ENCODE results near the gene TMEM181. TPM values are rescaled to one million over a fixed set of nuclear protein-coding genes. Genes with fewer than 3 reads are reported as not detected.

The TMEM181 gene
- polyA plus RNA-seq, 2 of the 4 experiments (the other 2 are of a cell fraction), result 11.6 to 21.1 TPM

DNA sequence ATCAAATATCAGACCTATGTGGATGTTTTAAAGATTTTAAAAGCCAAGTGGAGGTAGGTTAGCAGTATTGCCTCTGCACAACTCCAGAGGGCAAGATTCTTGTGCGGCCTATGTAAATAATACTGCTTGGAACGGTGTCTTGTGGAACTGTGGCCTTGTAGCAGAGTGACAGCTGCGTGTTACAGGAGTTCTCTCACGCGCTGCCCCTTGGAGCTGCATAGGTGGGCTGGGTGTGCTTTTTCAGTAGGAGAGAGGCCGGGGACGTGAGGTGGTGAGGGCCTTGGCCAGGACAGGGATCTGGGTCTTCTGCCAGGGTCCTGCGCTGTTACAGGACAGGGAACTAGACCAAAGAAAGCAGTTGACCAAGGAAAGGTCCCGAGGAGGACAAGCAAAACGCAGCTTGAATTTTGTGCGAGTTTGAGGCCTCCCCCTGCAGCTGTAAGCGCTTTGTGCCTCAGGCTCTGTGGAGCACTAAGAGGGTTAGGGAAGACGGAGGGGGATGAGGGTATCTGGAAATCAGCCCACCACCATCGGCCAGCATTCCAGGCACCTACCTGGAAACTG is 1.5 kb downstream of the TMEM181 start:
- Histone ChIP-seq H3K27ac (peak overlapping the region; percentile 95; a peak in 4 of 6 replicates), H3K4me3 (peak overlapping the region; percentile 98), H3K9me3 (no peaks in the 10 kb centered on the region), H3K4me2 (peak overlapping the region; percentile 92), H3K4me1 (peaks cover 17% of the 10 kb centered on the region; the same call in 2 of the 3 replicates)
- TF ChIP-seq RAD21 (conservative IDR thresholded peaks at IDR 0.05 in 1 of 2, IDR thresholded peaks at IDR 0.05 in 1 of 2) (no peak), CBX2 (IDR thresholded peaks at IDR 0.05; ENCODE audit: borderline replicate concordance, low read depth) (no peak), SREBF2 (IDR thresholded peaks at IDR 0.05) (no peak), JUN (IDR thresholded peaks at IDR 0.05) (no peak), EP300 (IDR thresholded peaks at IDR 0.05) (no peak), NR3C1 (IDR thresholded peaks at IDR 0.05) (no peak), HOXA7 (CRISPR knock-in tag; IDR thresholded peaks at IDR 0.05) (no peak), ZC3H11A (IDR thresholded peaks at IDR 0.05) (no peak)
- TF ChIP-seq, protein P1, sequence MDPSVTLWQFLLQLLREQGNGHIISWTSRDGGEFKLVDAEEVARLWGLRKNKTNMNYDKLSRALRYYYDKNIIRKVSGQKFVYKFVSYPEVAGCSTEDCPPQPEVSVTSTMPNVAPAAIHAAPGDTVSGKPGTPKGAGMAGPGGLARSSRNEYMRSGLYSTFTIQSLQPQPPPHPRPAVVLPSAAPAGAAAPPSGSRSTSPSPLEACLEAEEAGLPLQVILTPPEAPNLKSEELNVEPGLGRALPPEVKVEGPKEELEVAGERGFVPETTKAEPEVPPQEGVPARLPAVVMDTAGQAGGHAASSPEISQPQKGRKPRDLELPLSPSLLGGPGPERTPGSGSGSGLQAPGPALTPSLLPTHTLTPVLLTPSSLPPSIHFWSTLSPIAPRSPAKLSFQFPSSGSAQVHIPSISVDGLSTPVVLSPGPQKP (IDR thresholded peaks at IDR 0.05; ENCODE audit: low read depth, low read length), result no peak
- no peak for DNase-seq (ENCODE audit: low read depth in 1 of 2, low spot score in 1 of 2)
- WGBS (ENCODE audit: missing lambda C conversion rate), result 75% methylated on average over 13 of the region's 14 CpGs
- ChIA-PET POLR2A (no interaction called here), CTCF (no interaction called here)
- no peak for FAIRE-seq
- no peak for ATAC-seq

DNA sequence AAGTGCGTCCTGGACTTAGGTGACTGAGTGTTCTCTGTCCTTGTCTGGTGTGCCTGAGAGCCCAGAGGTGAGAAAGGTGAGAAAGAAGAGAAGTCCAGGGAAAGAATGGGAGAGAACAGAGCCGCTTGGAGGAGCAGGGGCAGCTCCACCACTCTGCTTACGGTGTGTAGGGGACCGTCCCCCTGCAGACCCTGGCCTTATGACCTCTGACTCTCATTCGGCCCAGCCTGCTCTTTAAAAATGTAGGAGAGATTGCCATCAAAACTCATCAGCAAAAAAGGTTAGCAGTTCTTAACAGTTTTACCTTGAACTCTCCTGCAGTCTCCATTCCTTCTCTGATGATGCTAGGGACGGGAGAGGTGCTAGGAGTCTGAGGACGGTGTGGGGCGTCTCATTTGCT is 2.0 kb downstream of the TMEM181 start:
- 91% methylated on average over 8 of the region's 8 CpGs for WGBS (ENCODE audit: missing lambda C conversion rate)
- no peak overlapping the region for H3K27ac ChIP-seq
- TF ChIP-seq MAZ (IDR thresholded peaks at IDR 0.05; ENCODE audit: borderline replicate concordance, low read depth, low read length), result no peak
- no peak for TF ChIP-seq GATA3 (IDR thresholded peaks at IDR 0.05; ENCODE audit: borderline replicate concordance)
- TF ChIP-seq, protein P2, sequence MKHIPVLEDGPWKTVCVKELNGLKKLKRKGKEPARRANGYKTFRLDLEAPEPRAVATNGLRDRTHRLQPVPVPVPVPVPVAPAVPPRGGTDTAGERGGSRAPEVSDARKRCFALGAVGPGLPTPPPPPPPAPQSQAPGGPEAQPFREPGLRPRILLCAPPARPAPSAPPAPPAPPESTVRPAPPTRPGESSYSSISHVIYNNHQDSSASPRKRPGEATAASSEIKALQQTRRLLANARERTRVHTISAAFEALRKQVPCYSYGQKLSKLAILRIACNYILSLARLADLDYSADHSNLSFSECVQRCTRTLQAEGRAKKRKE (CRISPR knock-in tag; IDR thresholded peaks at IDR 0.05; ENCODE audit: low read depth), result no peak
- no peak for TF ChIP-seq HOXB5 (CRISPR knock-in tag; IDR thresholded peaks at IDR 0.05)
- TF ChIP-seq EHF (CRISPR knock-in tag; IDR thresholded peaks at IDR 0.05), result no peak
- TF ChIP-seq FOXS1 (CRISPR knock-in tag; IDR thresholded peaks at IDR 0.05), result no peak
- TF ChIP-seq KDM5A (IDR thresholded peaks at IDR 0.05), result no peak
- TF ChIP-seq ZSCAN20 (CRISPR knock-in tag; IDR thresholded peaks at IDR 0.05), result no peak
- TF ChIP-seq, protein P3, sequence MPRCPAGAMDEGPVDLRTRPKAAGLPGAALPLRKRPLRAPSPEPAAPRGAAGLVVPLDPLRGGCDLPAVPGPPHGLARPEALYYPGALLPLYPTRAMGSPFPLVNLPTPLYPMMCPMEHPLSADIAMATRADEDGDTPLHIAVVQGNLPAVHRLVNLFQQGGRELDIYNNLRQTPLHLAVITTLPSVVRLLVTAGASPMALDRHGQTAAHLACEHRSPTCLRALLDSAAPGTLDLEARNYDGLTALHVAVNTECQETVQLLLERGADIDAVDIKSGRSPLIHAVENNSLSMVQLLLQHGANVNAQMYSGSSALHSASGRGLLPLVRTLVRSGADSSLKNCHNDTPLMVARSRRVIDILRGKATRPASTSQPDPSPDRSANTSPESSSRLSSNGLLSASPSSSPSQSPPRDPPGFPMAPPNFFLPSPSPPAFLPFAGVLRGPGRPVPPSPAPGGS (IDR thresholded peaks at IDR 0.05), result no peak
- TF ChIP-seq, protein P4, sequence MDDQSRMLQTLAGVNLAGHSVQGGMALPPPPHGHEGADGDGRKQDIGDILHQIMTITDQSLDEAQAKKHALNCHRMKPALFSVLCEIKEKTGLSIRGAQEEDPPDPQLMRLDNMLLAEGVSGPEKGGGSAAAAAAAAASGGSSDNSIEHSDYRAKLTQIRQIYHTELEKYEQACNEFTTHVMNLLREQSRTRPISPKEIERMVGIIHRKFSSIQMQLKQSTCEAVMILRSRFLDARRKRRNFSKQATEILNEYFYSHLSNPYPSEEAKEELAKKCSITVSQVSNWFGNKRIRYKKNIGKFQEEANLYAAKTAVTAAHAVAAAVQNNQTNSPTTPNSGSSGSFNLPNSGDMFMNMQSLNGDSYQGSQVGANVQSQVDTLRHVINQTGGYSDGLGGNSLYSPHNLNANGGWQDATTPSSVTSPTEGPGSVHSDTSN (IDR thresholded peaks at IDR 0.05), result no peak
- TF ChIP-seq HOXA7 (CRISPR knock-in tag; IDR thresholded peaks at IDR 0.05), result no peak
- no peak for TF ChIP-seq CBX8 (IDR thresholded peaks at IDR 0.05)
- TF ChIP-seq, protein P5, sequence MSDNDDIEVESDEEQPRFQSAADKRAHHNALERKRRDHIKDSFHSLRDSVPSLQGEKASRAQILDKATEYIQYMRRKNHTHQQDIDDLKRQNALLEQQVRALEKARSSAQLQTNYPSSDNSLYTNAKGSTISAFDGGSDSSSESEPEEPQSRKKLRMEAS (IDR thresholded peaks at IDR 0.05), result no peak
- no peak for TF ChIP-seq SMC3 (IDR thresholded peaks at IDR 0.05)
- H3K4me1 ChIP-seq, result peaks cover 17% of the 10 kb centered on the region; the same call in 2 of the 3 replicates
- ATAC-seq (no peak), FAIRE-seq (no peak), DNase-seq (ENCODE audit: low read depth in 1 of 2, low spot score in 1 of 2) (no peak)
- CTCF ChIA-PET, result no interaction called here
- no peaks in the 10 kb centered on the region for H3K9me3 ChIP-seq
- no peak overlapping the region for H3K4me3 ChIP-seq
- POLR2A ChIA-PET, result no interaction called here
- H3K4me2 ChIP-seq, result peak overlapping the region; percentile 92
